SK-N-SH treated with all-trans-retinoic acid at 6 μM for 48 hours (cell line): Measurements from ENCODE around the gene SSRP1.
"Not testable (repeated sequence)": the region's sequence is repeated elsewhere in the genome, so short reads cannot be mapped to it uniquely, and the experiment has no call there.

Experiments
- ATAC-seq: fragments of 200-7000 bp; cut with Tn5 transposase; 3 replicates; pipeline ENCODE4 v1.9.1; 2020; ENCODE audit warnings: mild to moderate bottlenecking, moderate library complexity
- ARNTL ChIP-seq: fragments of 450-650 bp; formaldehyde crosslinking; IDR thresholded peaks from 2 replicates; pipeline ENCODE4 v1.5.0; 2020; ENCODE audit warnings: low read depth, mild to moderate bottlenecking, moderate library complexity, borderline replicate concordance
- BACH2 ChIP-seq: fragments of 250-450 bp; sonication (Bioruptor Pico); IDR thresholded peaks from 2 replicates; pipeline ENCODE4 v1.9.0; 2021; ENCODE audit warnings: mild to moderate bottlenecking, borderline replicate concordance
- CSDC2 ChIP-seq: fragments of 250-450 bp; sonication (Bioruptor Pico); IDR thresholded peaks from 2 replicates; pipeline ENCODE4 v1.5.0; 2020; ENCODE audit warnings: mild to moderate bottlenecking, moderate library complexity
- CSRNP3 ChIP-seq: fragments of 250-450 bp; sonication (Bioruptor Pico); IDR thresholded peaks from 2 replicates; pipeline ENCODE4 v1.5.1; 2021; ENCODE audit warnings: mild to moderate bottlenecking, moderate library complexity
- GLIS3 ChIP-seq: fragments of 250-450 bp; sonication (Bioruptor Pico); IDR thresholded peaks from 2 replicates; pipeline ENCODE4 v1.5.0; 2020; ENCODE audit warnings: mild to moderate bottlenecking, moderate library complexity
- OSR1 ChIP-seq: fragments of 250-450 bp; sonication (Bioruptor Pico); IDR thresholded peaks from 2 replicates; pipeline ENCODE4 v1.8.0; 2022; ENCODE audit warnings: moderate library complexity, mild to moderate bottlenecking, inconsistent platforms
- POU6F1 ChIP-seq: fragments of 250-450 bp; sonication (Bioruptor Pico); IDR thresholded peaks from 2 replicates; pipeline ENCODE4 v1.8.0; 2021; ENCODE audit warnings: low read depth, mild to moderate bottlenecking, moderate library complexity, borderline replicate concordance
- PPARA ChIP-seq: fragments of 250-450 bp; sonication (Bioruptor Pico); IDR thresholded peaks from 2 replicates; pipeline ENCODE4 v1.5.0; 2020; ENCODE audit warnings: mild to moderate bottlenecking, borderline replicate concordance
- RARB ChIP-seq: fragments of 250-450 bp; sonication (Bioruptor Pico); IDR thresholded peaks from 2 replicates; pipeline ENCODE4 v1.8.0; 2021; ENCODE audit warnings: mild to moderate bottlenecking, moderate library complexity
- SNAI2 ChIP-seq: fragments of 250-450 bp; sonication (Bioruptor Pico); IDR thresholded peaks from 2 replicates; pipeline ENCODE4 v1.5.0; 2020; ENCODE audit warnings: mild to moderate bottlenecking, moderate library complexity
- TCF4 ChIP-seq: fragments of 250-450 bp; sonication (Bioruptor Pico); IDR thresholded peaks from 2 replicates; pipeline ENCODE4 v1.8.0; 2021; ENCODE audit warnings: mild to moderate bottlenecking, moderate library complexity, borderline replicate concordance
- TOX ChIP-seq: fragments of 250-450 bp; sonication (Bioruptor Pico); IDR thresholded peaks from 2 replicates; pipeline ENCODE4 v1.8.0; 2021; ENCODE audit warnings: mild to moderate bottlenecking, moderate library complexity, borderline replicate concordance
- TSHZ2 ChIP-seq: fragments of 250-450 bp; sonication (Bioruptor Pico); IDR thresholded peaks from 2 replicates; pipeline ENCODE4 v1.5.0; 2020; ENCODE audit warnings: mild to moderate bottlenecking, moderate library complexity
- ZC3H10 ChIP-seq: fragments of 250-450 bp; sonication (Bioruptor Pico); IDR thresholded peaks from 2 replicates; pipeline ENCODE4 v1.5.1; 2021; ENCODE audit warnings: mild to moderate bottlenecking, moderate library complexity
- ZFP3 ChIP-seq: fragments of 250-450 bp; sonication (Bioruptor Pico); IDR thresholded peaks from 2 replicates; pipeline ENCODE4 v1.5.0; 2020; ENCODE audit warnings: mild to moderate bottlenecking, moderate library complexity
- ZFP30 ChIP-seq: fragments of 450-650 bp; formaldehyde crosslinking; IDR thresholded peaks from 2 replicates; pipeline ENCODE4 v1.5.0; 2022; ENCODE audit warnings: mild to moderate bottlenecking, moderate library complexity
- ZNF70 ChIP-seq: fragments of 450-650 bp; formaldehyde crosslinking; IDR thresholded peaks from 2 replicates; pipeline ENCODE4 v1.5.0; 2020; ENCODE audit warnings: mild to moderate bottlenecking, moderate library complexity
- ZNF8 ChIP-seq: fragments of 450-650 bp; formaldehyde crosslinking; IDR thresholded peaks from 2 replicates; pipeline ENCODE4 v1.5.0; 2020; ENCODE audit warnings: mild to moderate bottlenecking, moderate library complexity
- TF ChIP-seq, protein P1 (sequence below): fragments of 250-450 bp; sonication (Bioruptor Pico); IDR thresholded peaks from 2 replicates; pipeline ENCODE4 v1.8.0; 2020; ENCODE audit warnings: mild to moderate bottlenecking, moderate library complexity, borderline replicate concordance

SSRP1 gene

DNA sequence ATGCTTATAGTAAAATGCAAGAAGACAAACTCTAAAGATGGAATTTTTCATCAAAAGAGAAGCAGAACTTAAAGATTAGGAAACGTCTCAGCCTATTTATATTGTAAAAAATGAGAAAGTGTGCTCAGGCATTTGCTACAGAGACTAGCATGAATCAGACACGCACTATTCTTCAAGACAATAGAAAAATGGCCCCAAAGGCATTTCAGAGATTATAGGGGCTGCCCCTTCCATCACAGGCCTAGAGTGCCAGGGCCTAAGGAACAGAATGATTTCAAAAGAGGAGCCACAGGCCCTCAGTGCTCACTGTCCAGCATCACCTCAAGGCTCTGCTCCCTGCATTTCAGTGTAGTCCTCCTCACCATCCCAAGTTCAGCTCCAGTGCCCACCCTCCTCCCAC is 38.5 kb downstream of the SSRP1 start:
- TF ChIP-seq ZNF8 (CRISPR knock-in tag), result no peak
- TF ChIP-seq, all 23 proteins: peak for 0
- ATAC-seq, result no peak

DNA sequence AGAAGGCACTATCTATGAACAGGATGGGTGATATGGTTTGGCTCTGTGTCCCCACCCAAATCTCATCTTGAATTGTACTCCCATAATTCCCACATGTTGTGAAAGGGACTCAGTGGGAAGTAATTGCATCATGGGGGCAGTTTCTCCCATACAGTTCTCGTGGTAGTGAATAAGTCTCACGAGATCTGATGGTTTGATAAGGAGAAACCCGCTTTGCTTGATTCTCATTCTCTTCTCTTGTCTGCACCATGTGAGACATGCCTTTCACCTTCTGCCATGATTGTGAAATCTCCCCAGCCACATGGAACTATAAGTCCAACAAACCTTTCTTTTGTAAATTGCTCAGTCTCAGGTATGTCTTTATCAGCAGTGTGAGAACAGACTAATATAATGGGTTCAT is 39.5 kb downstream of the SSRP1 start:
- ATAC-seq, result not testable (repeated sequence)

- TF ChIP-seq POU6F1 (CRISPR knock-in tag) (no peak), ZFP30 (CRISPR knock-in tag) (no peak), ZFP3 (CRISPR knock-in tag) (peak; percentile 51; the same call in 1 of the 2 replicates), ARNTL (no peak)
- TF ChIP-seq, protein P1, sequence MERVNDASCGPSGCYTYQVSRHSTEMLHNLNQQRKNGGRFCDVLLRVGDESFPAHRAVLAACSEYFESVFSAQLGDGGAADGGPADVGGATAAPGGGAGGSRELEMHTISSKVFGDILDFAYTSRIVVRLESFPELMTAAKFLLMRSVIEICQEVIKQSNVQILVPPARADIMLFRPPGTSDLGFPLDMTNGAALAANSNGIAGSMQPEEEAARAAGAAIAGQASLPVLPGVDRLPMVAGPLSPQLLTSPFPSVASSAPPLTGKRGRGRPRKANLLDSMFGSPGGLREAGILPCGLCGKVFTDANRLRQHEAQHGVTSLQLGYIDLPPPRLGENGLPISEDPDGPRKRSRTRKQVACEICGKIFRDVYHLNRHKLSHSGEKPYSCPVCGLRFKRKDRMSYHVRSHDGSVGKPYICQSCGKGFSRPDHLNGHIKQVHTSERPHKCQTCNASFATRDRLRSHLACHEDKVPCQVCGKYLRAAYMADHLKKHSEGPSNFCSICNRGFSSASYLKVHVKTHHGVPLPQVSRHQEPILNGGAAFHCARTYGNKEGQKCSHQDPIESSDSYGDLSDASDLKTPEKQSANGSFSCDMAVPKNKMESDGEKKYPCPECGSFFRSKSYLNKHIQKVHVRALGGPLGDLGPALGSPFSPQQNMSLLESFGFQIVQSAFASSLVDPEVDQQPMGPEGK (CRISPR knock-in tag), result no peak
- ATAC-seq, result peak; percentile 66
Observed at GRCh38 chr11:57294225-57295131, 41.2 kb downstream of the SSRP1 start.

- ATAC-seq, result no peak
Observed at GRCh38 chr11:57290288-57290687, 45.4 kb downstream of the SSRP1 start.

More at GRCh38 chr11:57290288-57290687, 45.4 kb downstream of the SSRP1 start:
- TF ChIP-seq GLIS3 (CRISPR knock-in tag) (no peak), OSR1 (CRISPR knock-in tag) (no peak), RARB (no peak), CSDC2 (CRISPR knock-in tag) (no peak), PPARA (no peak), TSHZ2 (no peak), TCF4 (no peak), SNAI2 (CRISPR knock-in tag) (no peak), BACH2 (CRISPR knock-in tag) (no peak), TOX (CRISPR knock-in tag) (no peak), ZC3H10 (no peak), POU6F1 (CRISPR knock-in tag) (no peak), ZNF70 (CRISPR knock-in tag) (no peak), ZFP3 (CRISPR knock-in tag) (no peak), CSRNP3 (CRISPR knock-in tag) (no peak)
- TF ChIP-seq, protein P1 (CRISPR knock-in tag), result no peak
